ENCODE measurements around the gene CHRM4. TPM values are rescaled to one million over a fixed set of nuclear protein-coding genes. Genes with fewer than 3 reads are reported as not detected.
A peak's percentile ranks its signal among the peaks of the same experiment; 100 is the strongest.

The CHRM4 gene
- total RNA-seq, 2 donors from 2014 or later: 0.46 TPM; not detected in 1

DNA sequence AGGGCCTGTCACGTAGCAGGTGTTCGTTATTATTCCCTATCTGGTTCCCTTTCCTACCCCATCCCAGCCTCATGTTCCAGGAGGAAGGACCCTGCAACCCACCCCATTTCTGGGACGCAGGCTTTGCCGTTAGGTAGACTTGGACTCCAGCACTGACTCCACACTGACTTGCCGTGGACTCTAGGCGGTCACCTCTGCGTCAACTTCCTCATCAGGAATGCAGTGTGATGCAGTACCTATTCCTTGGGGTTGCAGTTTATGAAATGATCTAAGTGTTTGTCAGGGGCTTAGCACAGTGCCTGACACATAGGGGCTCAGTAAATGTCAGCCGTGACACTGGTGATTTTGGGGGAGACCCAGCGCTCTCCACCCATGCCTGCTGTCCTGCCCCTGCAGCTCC lies 27.5 kb downstream of the CHRM4 start:
- Mint-ChIP-seq H3K4me1 (peaks cover 19% of the 10 kb centered on the region), H3K4me3 (no peak overlapping the region), H3K27ac (no peak overlapping the region), H3K27me3 (ENCODE audit: insufficient read depth) (no peaks in the 10 kb centered on the region), H3K9me3 (no peaks in the 10 kb centered on the region), H3K36me3 (ENCODE audit: low read depth) (peaks cover 2% of the 10 kb centered on the region)
- no peak overlapping the region for H3K27ac ChIP-seq (ENCODE audit: low read depth, low read length)
- TF ChIP-seq, protein P1, sequence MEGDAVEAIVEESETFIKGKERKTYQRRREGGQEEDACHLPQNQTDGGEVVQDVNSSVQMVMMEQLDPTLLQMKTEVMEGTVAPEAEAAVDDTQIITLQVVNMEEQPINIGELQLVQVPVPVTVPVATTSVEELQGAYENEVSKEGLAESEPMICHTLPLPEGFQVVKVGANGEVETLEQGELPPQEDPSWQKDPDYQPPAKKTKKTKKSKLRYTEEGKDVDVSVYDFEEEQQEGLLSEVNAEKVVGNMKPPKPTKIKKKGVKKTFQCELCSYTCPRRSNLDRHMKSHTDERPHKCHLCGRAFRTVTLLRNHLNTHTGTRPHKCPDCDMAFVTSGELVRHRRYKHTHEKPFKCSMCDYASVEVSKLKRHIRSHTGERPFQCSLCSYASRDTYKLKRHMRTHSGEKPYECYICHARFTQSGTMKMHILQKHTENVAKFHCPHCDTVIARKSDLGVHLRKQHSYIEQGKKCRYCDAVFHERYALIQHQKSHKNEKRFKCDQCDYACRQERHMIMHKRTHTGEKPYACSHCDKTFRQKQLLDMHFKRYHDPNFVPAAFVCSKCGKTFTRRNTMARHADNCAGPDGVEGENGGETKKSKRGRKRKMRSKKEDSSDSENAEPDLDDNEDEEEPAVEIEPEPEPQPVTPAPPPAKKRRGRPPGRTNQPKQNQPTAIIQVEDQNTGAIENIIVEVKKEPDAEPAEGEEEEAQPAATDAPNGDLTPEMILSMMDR (conservative IDR thresholded peaks at IDR 0.05): no peak
- no peaks in the 10 kb centered on the region for H3K9me3 ChIP-seq (ENCODE audit: control insufficient read depth, low read length)
- no peaks in the 10 kb centered on the region for H3K27me3 ChIP-seq (ENCODE audit: control insufficient read depth, insufficient read depth, low read length, poor library complexity, severe bottlenecking)
- H3K4me3 ChIP-seq (ENCODE audit: low read length): no peak overlapping the region
- no peak for DNase-seq
- no peak overlapping the region for H3K9ac ChIP-seq (ENCODE audit: extremely low read depth, low read length, poor library complexity, severe bottlenecking)
- peaks cover 11% of the 10 kb centered on the region for H3K36me3 ChIP-seq (ENCODE audit: control insufficient read depth, insufficient read depth, low read length)
- peaks cover 6% of the 10 kb centered on the region for H3K4me1 ChIP-seq (ENCODE audit: control insufficient read depth, insufficient read depth, low read length)
- 93 to 99% methylated on average over 7 to 9 of the region's 9 CpGs for WGBS, 2 experiments (ENCODE audit: insufficient coverage in 1 of 2, insufficient read length in 1 of 2)

DNA sequence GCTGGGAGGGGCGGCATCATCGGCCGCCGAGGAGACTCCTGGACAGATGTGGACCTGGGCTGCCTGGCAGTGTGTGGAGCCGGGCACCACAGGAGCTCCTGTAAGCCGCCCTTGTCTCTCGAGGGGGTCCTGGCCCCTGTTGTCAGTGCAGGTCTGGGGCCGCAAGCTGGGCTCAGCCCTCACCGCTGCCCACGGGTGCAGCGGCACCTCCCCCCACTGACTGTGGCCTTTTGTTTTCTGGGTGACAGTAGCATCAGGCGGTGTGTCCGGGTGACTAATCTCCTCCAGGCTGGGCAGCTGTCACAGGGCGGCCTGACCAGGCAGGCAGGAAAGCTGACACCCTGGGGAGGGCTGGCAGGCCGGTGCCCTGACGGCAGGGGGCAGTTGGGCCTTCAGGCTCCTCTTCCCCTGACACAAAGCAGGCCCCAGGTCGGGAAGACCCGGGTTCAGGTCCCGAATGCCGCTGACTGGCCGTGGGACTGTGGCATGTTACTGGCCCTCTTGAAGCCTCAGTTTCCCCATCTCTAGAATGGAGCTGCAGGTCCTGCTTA lies 28.0 kb downstream of the CHRM4 start:
- TF ChIP-seq, protein P1 (conservative IDR thresholded peaks at IDR 0.05): no peak
- Histone ChIP-seq H3K4me3 (ENCODE audit: low read length) (no peak overlapping the region), H3K27ac (ENCODE audit: low read depth, low read length) (peak overlapping the region; percentile 49), H3K9ac (ENCODE audit: extremely low read depth, low read length, poor library complexity, severe bottlenecking) (no peak overlapping the region), H3K36me3 (ENCODE audit: control insufficient read depth, insufficient read depth, low read length) (peaks cover 7% of the 10 kb centered on the region), H3K4me1 (ENCODE audit: control insufficient read depth, insufficient read depth, low read length) (peaks cover 6% of the 10 kb centered on the region), H3K9me3 (ENCODE audit: control insufficient read depth, low read length) (no peaks in the 10 kb centered on the region), H3K27me3 (ENCODE audit: control insufficient read depth, insufficient read depth, low read length, poor library complexity, severe bottlenecking) (no peaks in the 10 kb centered on the region)
- Mint-ChIP-seq H3K36me3 (ENCODE audit: low read depth) (peaks cover under 1% of the 10 kb centered on the region), H3K9me3 (no peaks in the 10 kb centered on the region), H3K4me3 (no peak overlapping the region), H3K4me1 (peaks cover 19% of the 10 kb centered on the region), H3K27ac (no peak overlapping the region), H3K27me3 (ENCODE audit: insufficient read depth) (no peaks in the 10 kb centered on the region)
- DNase-seq: no peak
- WGBS, 2 experiments (ENCODE audit: insufficient coverage in 1 of 2, insufficient read length in 1 of 2): 89 to 91% methylated on average over 14 to 21 of the region's 21 CpGs

DNA sequence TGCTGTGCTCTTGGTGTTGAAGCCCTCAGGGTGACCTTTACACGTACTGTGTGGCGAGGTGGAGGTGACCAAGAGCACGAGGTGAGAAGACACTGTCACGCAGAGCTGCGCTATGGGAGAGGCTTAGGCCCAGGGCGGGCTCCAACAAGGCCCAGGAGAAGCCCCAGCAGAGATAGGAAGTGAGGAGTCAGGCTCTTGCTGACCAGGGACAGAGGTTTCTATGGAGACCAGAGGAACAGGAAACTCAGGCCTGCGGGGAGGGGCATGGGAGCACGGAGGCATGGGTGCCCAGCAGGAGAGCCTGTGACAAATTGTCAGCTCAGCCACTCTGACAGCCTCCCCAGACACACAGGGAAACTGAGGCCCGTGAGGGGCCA lies 28.6 kb downstream of the CHRM4 start:
- Histone ChIP-seq H3K27me3 (ENCODE audit: control insufficient read depth, insufficient read depth, low read length, poor library complexity, severe bottlenecking) (no peaks in the 10 kb centered on the region), H3K4me1 (ENCODE audit: control insufficient read depth, insufficient read depth, low read length) (peaks cover 6% of the 10 kb centered on the region), H3K9me3 (ENCODE audit: control insufficient read depth, low read length) (no peaks in the 10 kb centered on the region), H3K36me3 (ENCODE audit: control insufficient read depth, insufficient read depth, low read length) (peaks cover 2% of the 10 kb centered on the region), H3K9ac (ENCODE audit: extremely low read depth, low read length, poor library complexity, severe bottlenecking) (no peak overlapping the region), H3K27ac (ENCODE audit: low read depth, low read length) (peak overlapping the region; percentile 72), H3K4me3 (ENCODE audit: low read length) (no peak overlapping the region)
- peaks cover 19% of the 10 kb centered on the region for H3K4me1 Mint-ChIP-seq
- H3K36me3 Mint-ChIP-seq (ENCODE audit: low read depth): no peaks in the 10 kb centered on the region
- TF ChIP-seq, protein P1 (conservative IDR thresholded peaks at IDR 0.05): no peak
- 55 to 68% methylated on average over 8 to 9 of the region's 9 CpGs for WGBS, 2 experiments (ENCODE audit: insufficient coverage in 1 of 2, insufficient read length in 1 of 2)
- H3K27me3 Mint-ChIP-seq (ENCODE audit: insufficient read depth): no peaks in the 10 kb centered on the region
- peak overlapping the region; percentile 85 for H3K27ac Mint-ChIP-seq
- DNase-seq: no peak
- no peak overlapping the region for H3K4me3 Mint-ChIP-seq
- H3K9me3 Mint-ChIP-seq: no peaks in the 10 kb centered on the region

All from endodermal cell (in vitro differentiated cells).